Measurements from ENCODE around the gene RHBDL2. TPM values are rescaled to one million over a fixed set of nuclear protein-coding genes. Genes with fewer than 3 reads are reported as not detected.
"Not testable (repeated sequence)": the region's sequence is repeated elsewhere in the genome, so short reads cannot be mapped to it uniquely, and the experiment has no call there.

Gene RHBDL2
- 1 to 10 TPM in 1 of 4 donors, under 1 TPM in 2, not detected in 1; 0.30 to 1.2 (median 0.94) TPM for total RNA-seq

GRCh38 chr1:38941527-38942019, at the start of gene RHBDL2:
TSS of gene RHBDL2 (minus strand) at chr1:38941830. CDS start at chr1:38919212, 22,618 bp downstream.
- Histone ChIP-seq H3K27ac (no peak within 1 kb of the TSS), H3K36me3 (no peaks in the 10 kb centered on the region), H3K4me1 (peaks cover 0 to 13% (median 0%) of the 10 kb centered on the region in 3 donors), H3K9me3 (no peaks in the 10 kb centered on the region), H3K27me3 (no peaks in the 10 kb centered on the region), H3K4me3 (peak within 1 kb of the TSS; percentile 1 to 45)
- peak; percentile 71 for ATAC-seq
- TF ChIP-seq, protein P1, sequence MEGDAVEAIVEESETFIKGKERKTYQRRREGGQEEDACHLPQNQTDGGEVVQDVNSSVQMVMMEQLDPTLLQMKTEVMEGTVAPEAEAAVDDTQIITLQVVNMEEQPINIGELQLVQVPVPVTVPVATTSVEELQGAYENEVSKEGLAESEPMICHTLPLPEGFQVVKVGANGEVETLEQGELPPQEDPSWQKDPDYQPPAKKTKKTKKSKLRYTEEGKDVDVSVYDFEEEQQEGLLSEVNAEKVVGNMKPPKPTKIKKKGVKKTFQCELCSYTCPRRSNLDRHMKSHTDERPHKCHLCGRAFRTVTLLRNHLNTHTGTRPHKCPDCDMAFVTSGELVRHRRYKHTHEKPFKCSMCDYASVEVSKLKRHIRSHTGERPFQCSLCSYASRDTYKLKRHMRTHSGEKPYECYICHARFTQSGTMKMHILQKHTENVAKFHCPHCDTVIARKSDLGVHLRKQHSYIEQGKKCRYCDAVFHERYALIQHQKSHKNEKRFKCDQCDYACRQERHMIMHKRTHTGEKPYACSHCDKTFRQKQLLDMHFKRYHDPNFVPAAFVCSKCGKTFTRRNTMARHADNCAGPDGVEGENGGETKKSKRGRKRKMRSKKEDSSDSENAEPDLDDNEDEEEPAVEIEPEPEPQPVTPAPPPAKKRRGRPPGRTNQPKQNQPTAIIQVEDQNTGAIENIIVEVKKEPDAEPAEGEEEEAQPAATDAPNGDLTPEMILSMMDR (IDR thresholded peaks at IDR 0.05), result no peak
- no peak for TF ChIP-seq EP300 (IDR thresholded peaks at IDR 0.05)
- no peak for TF ChIP-seq POLR2AphosphoS5 (IDR thresholded peaks at IDR 0.05)
- TF ChIP-seq POLR2A (IDR thresholded peaks at IDR 0.05), result no peak
- 11% methylated on average over 7 of the region's 14 CpGs; no CpG with 5 or more reads in 1 of the 2 donors for WGBS, 2 donors (ENCODE audit: low coverage in 1 of 2)

DNA sequence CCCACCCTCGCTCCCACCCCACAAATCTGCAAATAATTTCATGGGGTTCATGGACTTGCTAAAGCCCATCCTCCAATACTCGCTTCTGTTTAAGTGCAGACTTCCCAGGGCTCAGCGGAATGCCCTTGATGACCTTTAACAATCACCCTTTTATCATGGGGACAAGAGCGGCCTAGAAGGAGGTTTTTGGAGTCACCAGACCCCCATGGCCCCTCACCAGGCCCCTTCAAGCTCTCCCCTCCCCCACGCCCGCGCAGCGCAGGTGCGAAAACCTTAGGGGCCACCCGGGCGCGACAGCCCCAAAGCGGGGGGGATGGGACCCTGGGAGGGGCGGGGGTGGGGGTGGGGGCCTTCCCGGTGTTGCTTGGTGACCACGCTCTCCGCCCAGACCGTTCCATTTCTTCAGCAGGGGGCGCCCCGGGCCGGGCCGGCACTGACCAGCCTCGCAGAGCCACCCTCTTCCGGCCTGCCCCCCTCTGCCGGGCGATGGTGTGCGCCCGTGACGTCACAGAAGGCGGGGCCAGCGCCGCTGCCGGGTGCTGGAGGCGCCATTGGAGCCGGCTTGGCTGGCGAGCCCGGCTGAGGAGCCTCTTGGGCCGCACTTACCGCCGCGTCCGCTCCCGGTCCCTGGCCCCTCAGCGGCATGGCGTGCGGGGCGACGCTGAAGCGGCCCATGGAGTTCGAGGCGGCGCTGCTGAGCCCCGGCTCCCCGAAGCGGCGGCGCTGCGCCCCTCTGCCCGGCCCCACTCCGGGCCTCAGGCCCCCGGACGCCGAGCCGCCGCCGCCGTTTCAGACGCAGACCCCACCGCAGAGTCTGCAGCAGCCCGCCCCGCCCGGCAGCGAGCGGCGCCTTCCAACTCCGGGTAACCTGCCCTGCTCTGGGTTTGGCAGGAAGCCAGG, 49.4 kb upstream of the RHBDL2 start, which contains the start of gene AKIRIN1:
Gene AKIRIN1 (plus strand): TSS at position 539 of the 900 bp plus-strand sequence. CDS start 105 bp downstream, at position 644.
- peak within 1 kb of the TSS; percentile 67 to 99 (median 96) for H3K27ac ChIP-seq
- no peaks in the 10 kb centered on the region for H3K9me3 ChIP-seq
- H3K36me3 ChIP-seq, result peaks cover 0 to 4% of the 10 kb centered on the region in 2 donors
- no peaks in the 10 kb centered on the region for H3K27me3 ChIP-seq
- peak within 1 kb of the TSS; percentile 53 to 100 for H3K4me3 ChIP-seq
- 0 to 25% methylated on average over 1 to 4 of the region's 76 CpGs for WGBS, 2 donors (ENCODE audit: low coverage in 1 of 2)
- TF ChIP-seq, protein P1 (IDR thresholded peaks at IDR 0.05), result peak in 2 of 4 experiments; percentile 31 to 62
- TF ChIP-seq POLR2A (IDR thresholded peaks at IDR 0.05), result peak; percentile 94 to 96
- TF ChIP-seq EP300 (IDR thresholded peaks at IDR 0.05), result no peak
- TF ChIP-seq POLR2AphosphoS5 (IDR thresholded peaks at IDR 0.05), result peak; percentile 88
- peaks cover 2 to 46% (median 7%) of the 10 kb centered on the region in 3 donors for H3K4me1 ChIP-seq
- ATAC-seq, result peak; percentile 98

DNA sequence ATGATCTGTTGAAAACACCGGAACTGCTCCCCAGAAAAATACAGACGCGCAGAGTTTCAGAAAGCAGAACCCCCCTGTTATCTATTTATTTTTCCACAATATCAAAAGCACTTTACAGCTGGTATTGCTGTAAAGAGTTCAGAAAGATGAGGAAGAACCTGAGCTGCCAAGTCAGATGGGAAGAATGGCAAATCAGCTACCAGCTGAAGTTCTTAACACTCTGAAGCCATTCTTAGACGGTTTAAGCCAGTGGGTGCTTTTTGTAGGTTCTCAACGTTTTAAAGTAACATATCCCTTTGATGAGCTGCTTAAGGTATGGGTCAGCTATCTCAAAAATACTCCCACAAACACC, 48.7 kb upstream of the RHBDL2 start:
- H3K9me3 ChIP-seq, result no peaks in the 10 kb centered on the region
- peak overlapping the region; percentile 53 to 100 for H3K4me3 ChIP-seq
- no peaks in the 10 kb centered on the region for H3K27me3 ChIP-seq
- 23 to 30% methylated on average over 5 of the region's 5 CpGs for WGBS, 2 donors (ENCODE audit: low coverage in 1 of 2)
- no peaks in the 10 kb centered on the region for H3K36me3 ChIP-seq
- TF ChIP-seq EP300 (IDR thresholded peaks at IDR 0.05), result no peak
- TF ChIP-seq, protein P1 (IDR thresholded peaks at IDR 0.05), result no peak
- no peak for TF ChIP-seq POLR2A (IDR thresholded peaks at IDR 0.05)
- no peak for TF ChIP-seq POLR2AphosphoS5 (IDR thresholded peaks at IDR 0.05)
- H3K4me1 ChIP-seq, result peaks cover 2 to 40% (median 7%) of the 10 kb centered on the region in 3 donors
- peak overlapping the region; percentile 48 to 99 (median 96) for H3K27ac ChIP-seq
- no peak for ATAC-seq

GRCh38 chr1:38989979-38990378, 48.3 kb upstream of the RHBDL2 start:
- Histone ChIP-seq H3K36me3 (no peaks in the 10 kb centered on the region), H3K27me3 (no peaks in the 10 kb centered on the region), H3K27ac (peak overlapping the region in 3 of 4 donors; percentile 94 to 99 (median 98)), H3K4me3 (no peak overlapping the region), H3K4me1 (peaks cover 2 to 37% (median 7%) of the 10 kb centered on the region in 3 donors), H3K9me3 (no peaks in the 10 kb centered on the region)
- no peak for ATAC-seq
- TF ChIP-seq POLR2AphosphoS5 (IDR thresholded peaks at IDR 0.05), result no peak
- no peak for TF ChIP-seq EP300 (IDR thresholded peaks at IDR 0.05)
- TF ChIP-seq, protein P1 (IDR thresholded peaks at IDR 0.05), result no peak
- no peak for TF ChIP-seq POLR2A (IDR thresholded peaks at IDR 0.05)
- WGBS, 2 donors (ENCODE audit: low coverage in 1 of 2), result 29 to 76% methylated on average over 2 of the region's 2 CpGs

GRCh38 chr1:38979380-38979779, 37.8 kb upstream of the RHBDL2 start:
- WGBS, 2 donors (ENCODE audit: low coverage in 1 of 2), result 39 to 75% methylated on average over 1 of the region's 1 CpG
- not testable (repeated sequence) for H3K27me3 ChIP-seq, H3K4me1 ChIP-seq, H3K36me3 ChIP-seq, H3K4me3 ChIP-seq, H3K27ac ChIP-seq, ATAC-seq
- peaks cover 0 to 13% (median 0%) of the 10 kb centered on the region in 3 donors for H3K9me3 ChIP-seq

- H3K36me3 ChIP-seq, H3K4me3 ChIP-seq, H3K27ac ChIP-seq, ATAC-seq, H3K27me3 ChIP-seq, H3K4me1 ChIP-seq: not testable (repeated sequence)
- peaks cover 0 to 13% (median 0%) of the 10 kb centered on the region in 3 donors for H3K9me3 ChIP-seq
- 96% methylated on average over 5 of the region's 6 CpGs; no CpG with 5 or more reads in 1 of the 2 donors for WGBS, 2 donors (ENCODE audit: low coverage in 1 of 2)
Measured at GRCh38 chr1:38978245-38978542, 36.6 kb upstream of the RHBDL2 start.

DNA sequence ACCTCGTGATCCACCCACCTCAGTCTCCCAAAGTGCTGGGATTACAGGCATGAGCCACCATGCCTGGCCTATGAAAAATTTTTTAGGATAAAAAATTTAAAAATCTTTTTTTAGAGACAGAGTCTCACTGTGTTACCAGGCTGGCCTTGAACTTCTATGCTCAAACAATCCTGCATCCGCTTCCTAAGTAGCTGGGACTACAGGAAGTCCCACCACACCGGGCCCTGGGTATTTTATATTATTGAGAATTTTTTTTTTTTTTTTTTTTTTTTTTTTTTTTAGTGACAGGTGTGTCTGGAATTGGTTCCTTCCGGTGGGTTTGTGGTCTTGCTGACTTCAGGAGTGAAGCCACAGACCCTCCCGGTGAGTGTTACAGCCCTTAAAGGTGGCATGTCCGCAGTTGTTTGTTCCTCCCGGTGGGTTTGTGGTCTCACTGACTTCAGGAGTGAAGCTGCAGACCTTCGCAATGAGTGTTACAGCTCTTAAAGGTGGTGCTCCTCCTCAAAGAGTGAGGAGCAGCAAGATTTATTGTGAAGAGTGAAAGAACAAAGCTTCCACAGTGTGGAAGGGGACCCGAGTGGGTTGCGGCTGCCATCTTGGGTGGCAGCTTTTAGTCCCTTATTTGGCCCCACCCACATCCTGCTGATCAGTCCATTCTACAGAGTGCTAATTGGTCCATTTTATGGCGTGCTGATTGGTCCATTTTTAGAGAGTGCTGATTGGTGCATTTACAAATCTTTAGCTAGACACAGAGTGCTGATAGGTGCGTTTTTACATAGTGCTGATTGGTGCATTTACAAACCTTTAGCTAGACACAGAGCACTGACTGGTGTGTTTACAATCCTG, 36.0 kb upstream of the RHBDL2 start:
- ATAC-seq, H3K4me1 ChIP-seq, H3K4me3 ChIP-seq, H3K27ac ChIP-seq, H3K27me3 ChIP-seq, H3K36me3 ChIP-seq: not testable (repeated sequence)
- 83 to 86% methylated on average over 5 to 10 of the region's 12 CpGs for WGBS, 2 donors (ENCODE audit: low coverage in 1 of 2)
- peaks cover 0 to 13% (median 0%) of the 10 kb centered on the region in 3 donors for H3K9me3 ChIP-seq

Data from gastroesophageal sphincter (tissue), 4 donors.